Stimulated activated CD8-positive, alpha-beta memory T cell treated with anti-CD3 and anti-CD28 coated beads, Interleukin-12 subunit alpha, Interleukin-12 subunit beta, amount 100 ng/mL, for 1 hour (primary cell): ENCODE measurements around the gene TECTB.

Experiments used
- DNase-seq: peaks from one replicate; pipeline ENCODE4 v3.0.0-alpha.2; 2020; ENCODE audit warnings: low read depth

The TECTB gene

DNA sequence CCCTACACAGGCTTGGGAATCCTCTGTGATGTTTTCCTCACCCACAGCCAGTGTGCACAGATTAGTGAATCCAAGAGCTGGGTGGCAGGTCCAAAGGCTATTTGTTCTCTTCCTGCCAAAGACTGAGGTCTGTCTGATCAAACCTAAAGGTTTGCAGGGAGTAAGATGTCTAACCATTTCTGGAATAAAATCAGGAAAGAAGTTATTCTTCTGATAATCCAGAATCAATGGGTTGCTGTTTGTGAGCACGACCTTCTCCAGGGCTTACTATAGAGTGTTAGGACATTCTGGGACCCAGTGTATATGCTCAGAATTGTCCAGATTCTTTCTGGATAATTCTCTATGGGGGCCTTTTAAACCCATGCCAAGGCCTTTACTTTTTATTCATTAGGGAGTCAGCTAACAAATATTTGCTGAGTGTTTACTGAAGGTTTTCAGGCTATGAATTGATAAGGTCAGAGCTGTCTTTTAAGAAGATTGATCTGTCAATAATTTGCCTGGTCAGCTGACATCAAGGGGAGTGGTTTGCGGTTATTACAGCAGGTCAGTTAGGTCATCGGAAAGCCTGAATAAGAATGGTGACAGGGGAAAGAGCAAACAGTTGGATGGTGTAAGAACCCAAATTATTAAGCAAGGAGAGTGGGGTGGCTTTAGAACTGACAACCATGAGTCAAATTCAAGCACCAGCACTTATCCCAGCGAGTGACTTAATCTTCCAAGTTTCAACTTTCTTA is 7.5 kb upstream of the TECTB start:
- DNase-seq = no peak

DNA sequence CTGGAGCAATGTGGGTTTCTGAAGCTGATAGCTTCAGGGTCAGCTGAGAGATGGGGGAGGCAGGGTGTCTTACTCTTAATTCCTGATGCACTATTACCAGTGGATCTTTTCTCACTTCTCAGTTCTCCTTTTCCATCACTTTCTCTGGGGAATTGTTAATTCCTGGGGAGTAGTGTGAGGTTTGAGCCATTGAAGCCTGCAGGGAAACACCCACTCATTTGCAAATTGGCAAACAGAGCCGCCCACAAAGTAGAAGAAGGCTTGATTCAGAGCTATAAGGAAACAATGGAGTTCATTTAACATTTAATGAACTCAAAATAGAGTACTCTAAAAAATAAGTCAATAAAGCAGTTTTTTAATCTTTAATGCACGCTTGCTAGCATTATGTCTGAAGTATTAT is 4.3 kb upstream of the TECTB start:
- DNase-seq = no peak

GRCh38 chr10:112279433-112279832 is 3.8 kb upstream of the TECTB start:
- no peak for DNase-seq

DNA sequence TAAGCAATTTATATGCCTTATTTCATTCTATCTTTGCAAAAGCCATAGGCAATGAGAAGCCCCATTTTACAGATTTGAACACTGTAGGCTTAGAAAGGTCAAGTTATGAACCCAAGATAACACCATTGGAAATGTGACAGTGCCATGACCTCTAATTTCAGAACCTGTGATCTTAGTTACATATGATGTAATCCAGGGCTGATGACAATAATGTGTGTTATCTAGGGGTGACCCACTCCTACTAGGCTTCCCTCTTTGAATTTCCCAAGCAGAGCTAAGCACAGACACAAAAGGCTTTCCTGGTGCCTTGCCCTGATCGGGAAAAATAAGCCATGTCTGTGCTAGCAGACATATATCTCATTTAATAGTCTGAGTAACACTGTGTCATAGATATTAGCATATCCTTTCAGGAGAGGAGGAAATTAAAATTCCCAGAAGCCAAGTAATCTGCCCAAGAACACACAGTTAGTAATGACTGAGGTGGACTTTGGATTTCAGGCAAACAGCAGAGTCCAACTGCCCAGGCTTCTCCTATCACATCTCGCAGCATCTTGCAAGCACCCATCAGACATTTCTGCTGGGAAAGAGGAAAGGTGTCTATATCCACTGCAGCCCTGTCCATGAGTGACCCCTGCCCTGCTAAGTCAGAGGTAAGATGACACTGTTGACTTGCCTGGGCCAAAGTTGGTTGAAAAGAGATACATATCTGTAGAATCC is 2.8 kb upstream of the TECTB start:
- DNase-seq = no peak

- no peak for DNase-seq
These were observed 1.1 kb upstream of the TECTB start for GRCh38 chr10:112282086-112282485.

GRCh38 chr10:112286837-112287818 is 3.9 kb downstream of the TECTB start:
- no peak for DNase-seq

- DNase-seq = no peak
These were observed 4.6 kb downstream of the TECTB start for GRCh38 chr10:112287844-112288243.

- no peak for DNase-seq
These were observed 5.3 kb downstream of the TECTB start for GRCh38 chr10:112288486-112288885.

DNA sequence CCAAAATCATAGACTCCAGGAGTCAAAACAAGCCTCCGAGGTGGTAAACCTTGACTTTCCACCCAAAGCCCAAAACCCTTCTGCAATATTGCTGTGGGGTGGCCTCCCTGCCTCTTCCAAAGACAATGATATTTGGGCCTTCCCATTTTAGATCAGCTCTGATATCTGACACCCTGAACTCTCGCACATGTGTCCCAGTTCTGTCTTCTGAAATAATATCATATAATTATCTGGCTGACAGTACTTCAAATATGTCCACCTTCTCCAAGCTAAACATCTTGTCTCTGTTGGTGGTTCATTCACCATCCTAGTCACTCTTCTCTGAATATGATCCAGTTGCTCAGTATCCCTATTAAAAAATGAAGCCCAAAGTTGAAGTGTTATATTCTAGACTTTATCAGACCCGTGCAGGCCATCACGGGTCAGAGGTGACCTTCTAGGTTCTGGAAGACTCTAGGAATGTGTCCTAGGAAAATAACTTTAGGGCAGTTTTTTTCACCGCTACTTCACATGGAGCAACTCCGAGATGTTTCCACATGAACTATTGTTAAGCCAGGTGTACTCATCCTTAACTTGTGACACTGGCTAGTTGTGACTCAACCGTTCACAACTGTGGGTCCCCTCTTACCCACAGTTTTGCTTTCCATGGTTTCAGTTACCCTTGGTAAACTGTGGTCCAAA is 6.3 kb downstream of the TECTB start:
- DNase-seq = no peak

GRCh38 chr10:112290054-112290373 is 6.8 kb downstream of the TECTB start:
- DNase-seq = no peak

DNA sequence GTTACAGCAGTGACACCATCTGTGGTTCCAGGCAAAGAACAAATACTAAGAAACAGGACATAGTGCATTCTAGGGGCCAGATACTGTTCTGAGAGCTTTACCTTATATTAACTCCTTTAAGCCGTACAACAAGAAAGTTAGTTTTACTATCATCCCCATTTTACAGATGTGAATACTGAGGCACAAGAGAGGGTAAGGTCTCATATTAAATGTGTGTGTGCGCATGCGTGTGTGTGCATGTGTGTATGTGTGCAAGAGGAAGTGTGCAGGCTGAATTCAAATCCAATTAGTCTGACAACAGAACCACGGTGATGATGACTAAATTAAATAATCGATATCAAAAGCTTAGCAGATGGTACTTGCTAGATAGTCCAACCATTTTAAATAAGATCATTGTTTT is 11.0 kb downstream of the TECTB start:
- no peak for DNase-seq

DNA sequence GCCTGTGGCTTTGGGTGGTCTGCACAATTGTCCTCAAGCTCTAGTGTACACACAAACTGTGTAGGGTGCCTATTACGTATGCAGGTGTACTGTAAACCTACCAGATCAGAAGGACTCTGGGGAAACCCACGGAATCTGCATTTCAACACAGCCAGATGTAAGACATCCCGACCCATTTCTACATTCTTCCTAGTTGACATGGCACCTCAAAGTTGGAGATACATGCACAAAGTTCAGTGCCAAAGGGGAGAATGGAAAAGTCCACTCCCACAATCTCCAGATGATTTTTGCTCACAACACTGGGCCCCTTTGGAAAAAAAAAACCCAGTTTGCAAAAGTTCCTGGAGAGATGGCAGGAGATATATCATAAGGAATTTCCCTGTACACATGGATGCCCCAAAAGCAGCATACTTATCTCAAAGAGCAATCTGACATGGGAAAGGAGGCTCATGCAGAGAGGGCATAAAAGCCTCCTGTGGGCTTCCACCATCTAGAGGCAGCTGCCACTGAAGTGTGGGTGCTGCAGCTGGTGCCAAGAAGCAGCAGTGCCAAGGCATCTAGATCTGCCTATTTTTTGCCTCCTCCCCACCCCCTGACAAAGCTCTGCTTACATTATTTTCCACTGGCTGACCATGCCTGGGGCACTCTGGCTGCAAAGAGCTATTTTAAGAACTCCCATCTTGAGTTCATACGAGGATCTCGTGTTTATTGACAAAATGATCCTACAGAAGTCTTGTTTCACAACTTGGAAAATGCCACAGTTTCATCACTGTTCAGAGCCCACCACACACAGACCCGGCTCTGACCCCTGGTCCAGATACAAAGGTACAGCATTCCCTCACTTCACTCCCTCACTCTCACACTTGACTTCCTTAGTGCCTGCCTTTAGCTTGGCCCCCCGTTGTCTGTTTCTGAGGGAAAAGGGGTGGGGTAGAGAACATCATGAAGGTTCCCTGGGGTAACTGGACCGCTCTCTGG is 12.9 kb downstream of the TECTB start:
- no peak for DNase-seq

GRCh38 chr10:112296908-112297331 is 13.7 kb downstream of the TECTB start:
- no peak for DNase-seq

GRCh38 chr10:112298581-112298980 is 15.4 kb downstream of the TECTB start:
- no peak for DNase-seq

DNA sequence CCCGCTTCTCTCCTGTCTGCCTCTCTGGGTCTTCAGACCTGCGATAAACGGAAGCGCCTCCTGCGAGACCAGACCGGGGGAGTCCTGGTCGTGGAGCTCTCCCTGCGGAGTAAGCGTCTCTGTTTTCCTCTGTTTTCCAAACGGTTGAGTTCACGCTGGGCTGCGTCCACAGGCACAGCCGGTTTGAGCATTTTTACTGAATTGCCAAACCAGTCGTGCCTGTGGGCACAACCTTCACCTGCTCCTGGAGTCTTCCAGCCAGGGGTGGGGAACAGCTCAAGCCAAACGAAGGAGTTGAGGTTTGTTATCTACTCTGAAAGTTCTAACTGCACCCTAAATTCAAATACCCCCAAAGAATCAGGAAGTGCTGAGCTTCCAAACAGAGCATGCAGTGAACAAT is 16.3 kb downstream of the TECTB start:
- no peak for DNase-seq

DNA sequence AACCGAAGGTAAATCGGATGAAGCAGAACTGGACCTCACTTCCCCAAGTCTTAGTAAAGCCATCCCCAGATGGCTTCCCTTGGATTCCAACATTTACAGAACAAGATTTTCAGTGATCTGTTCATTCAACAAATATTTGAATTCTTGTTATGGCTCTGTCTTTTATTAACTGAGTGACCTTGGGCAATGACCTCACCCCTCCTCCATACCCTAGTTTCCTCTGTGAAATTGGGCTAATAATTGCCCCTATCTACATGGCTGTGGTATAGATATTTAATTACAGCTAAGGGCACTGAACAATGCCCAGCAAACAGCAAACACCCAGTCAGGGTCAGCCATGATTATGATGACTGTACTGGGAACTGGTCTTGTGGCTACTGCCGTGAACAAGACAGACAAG is 19.1 kb downstream of the TECTB start:
- no peak for DNase-seq

- DNase-seq = no peak
These were observed 20.3 kb downstream of the TECTB start for GRCh38 chr10:112303528-112303927.

DNA sequence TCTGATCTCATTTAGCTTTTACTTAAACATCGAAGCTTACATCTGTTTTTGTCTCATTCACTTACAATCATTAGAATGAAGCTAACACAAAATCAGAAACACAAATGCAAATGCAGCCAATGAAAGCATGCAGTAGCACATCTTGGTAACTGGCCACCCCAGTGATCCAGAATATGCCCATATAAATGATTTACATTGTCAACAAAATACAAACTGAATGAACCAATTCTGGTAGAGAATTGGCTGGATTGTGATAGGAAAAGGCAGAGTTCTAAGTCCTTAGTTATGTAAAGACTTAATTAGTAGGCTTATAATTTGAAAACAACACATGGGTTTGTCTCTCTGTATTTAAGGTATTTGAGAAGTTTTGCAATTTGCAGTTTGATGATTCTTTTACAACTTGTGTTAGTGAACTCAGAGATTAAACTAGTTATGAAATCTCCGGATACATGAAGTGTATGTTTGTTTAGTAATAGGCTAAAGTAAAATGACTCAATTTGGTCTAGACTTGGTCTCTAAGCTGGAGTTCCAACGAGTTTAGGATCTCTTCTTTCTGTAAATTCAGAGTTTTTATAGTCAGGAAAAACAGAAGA is 21.2 kb downstream of the TECTB start:
- no peak for DNase-seq

DNA sequence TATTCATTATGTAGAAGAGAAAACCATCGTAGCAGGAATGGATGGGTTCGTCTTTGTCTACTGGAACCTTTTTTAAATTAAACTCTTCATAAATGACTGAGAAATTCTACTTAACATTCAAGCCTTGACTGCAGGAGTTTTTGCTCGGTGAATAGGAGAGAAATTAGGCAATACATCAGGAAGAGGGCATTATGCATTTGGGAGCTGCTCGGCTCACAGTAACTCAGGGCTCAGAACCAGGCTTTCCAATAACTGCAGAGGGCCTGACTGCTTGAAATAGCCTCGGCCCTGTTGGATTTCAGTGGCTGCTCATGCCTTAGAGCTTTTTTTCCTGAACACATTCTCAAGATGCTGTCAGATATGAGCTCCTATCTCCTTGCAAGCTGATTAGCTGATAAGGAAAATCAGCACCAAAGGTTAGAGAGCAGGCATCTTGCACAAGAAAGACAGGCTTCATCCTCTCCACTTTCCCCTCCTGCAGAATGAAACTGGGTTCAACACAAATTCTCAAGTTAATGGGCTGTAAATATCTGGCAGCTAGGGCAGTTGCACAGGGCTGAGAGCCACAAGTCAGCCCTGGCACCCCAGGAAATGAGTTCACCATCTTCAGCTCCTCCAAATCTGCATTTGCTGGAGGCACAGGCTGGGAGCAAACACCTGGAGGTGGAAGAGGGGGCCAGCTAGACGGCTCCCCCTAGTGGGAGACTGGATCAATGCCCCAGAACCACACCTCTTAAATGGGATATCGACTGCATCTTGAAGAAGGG is 24.3 kb downstream of the TECTB start:
- DNase-seq = no peak

- DNase-seq = no peak
These were observed 24.9 kb downstream of the TECTB start for GRCh38 chr10:112308125-112308502.
